MCF 10A (cell line): ENCODE results near the gene FER1L5. TPM values are rescaled to one million over a fixed set of nuclear protein-coding genes. Genes with fewer than 3 reads are reported as not detected.

Experiments used
- BruUV-seq: library from RNA; stranded (reverse); fragments of 400-500 nt; replicated peaks from 2 replicates; lab custom pipeline; 2021; lab: Mats Ljungman, UMichigan
- CTCF ChIA-PET: fragments of 300-600 bp; sonication (Branson Sonifier 250); formaldehyde crosslinking; extraction: SDS; loops from one replicate; lab custom pipeline; 2021; ENCODE audit warnings: antibody characterized with exemption, inconsistent platforms; lab: Yijun Ruan, JAX
- POLR2A ChIA-PET: fragments of 300-600, 350-650 bp; sonication (Branson Sonifier 250); formaldehyde crosslinking; extraction: SDS; loops from one replicate; lab custom pipeline; 2020; ENCODE audit warnings: antibody characterized with exemption, inconsistent platforms; lab: Yijun Ruan, JAX
- DNase-seq: peaks from one replicate; pipeline ENCODE4 v3.0.0-alpha.2; 2018; ENCODE audit not compliant: unreplicated experiment
- H3K27ac Mint-ChIP-seq: one replicate; pipeline ENCODE4 v1.8.0; 2022; ENCODE audit warnings: mild to moderate bottlenecking, low read depth, mixed read lengths; ENCODE audit not compliant: unreplicated experiment
- H3K27me3 Mint-ChIP-seq: one replicate; pipeline ENCODE4 v1.8.0; 2022; ENCODE audit warnings: mixed read lengths; ENCODE audit not compliant: insufficient read depth, unreplicated experiment
- H3K36me3 Mint-ChIP-seq: one replicate; pipeline ENCODE4 v1.8.0; 2022; ENCODE audit warnings: mild to moderate bottlenecking, moderate library complexity, mixed read lengths; ENCODE audit not compliant: insufficient read depth, unreplicated experiment
- H3K4me1 Mint-ChIP-seq: one replicate; pipeline ENCODE4 v1.8.0; 2022; ENCODE audit warnings: mixed read lengths; ENCODE audit not compliant: insufficient read depth, unreplicated experiment
- H3K4me3 Mint-ChIP-seq: one replicate; pipeline ENCODE4 v1.8.0; 2022; ENCODE audit warnings: mild to moderate bottlenecking, moderate library complexity, mixed read lengths; ENCODE audit not compliant: unreplicated experiment
- H3K9me3 Mint-ChIP-seq: one replicate; pipeline ENCODE4 v1.8.0; 2022; ENCODE audit warnings: mixed read lengths; ENCODE audit not compliant: unreplicated experiment
- intact Hi-C: fragments of 100-400 bp; cut with micrococcal nuclease; formaldehyde crosslinking; loops from 2 replicates; pipeline ENCODE4 v1.14.1; 2022
- total RNA-seq: library from RNA; stranded (reverse); gene quantifications from 2 replicates; pipeline ENCODE4 v1.2.3, GENCODE V29; 2022
- TF ChIP-seq, protein P1 (sequence below): fragments of 200-600 bp; IDR thresholded peaks from one replicate; pipeline ENCODE4 v1.8.0; 2022; ENCODE audit warnings: antibody characterized with exemption, mild to moderate bottlenecking; ENCODE audit not compliant: unreplicated experiment

FER1L5 gene
- total RNA-seq, 1 experiment from 2014 or later, result not detected

DNA sequence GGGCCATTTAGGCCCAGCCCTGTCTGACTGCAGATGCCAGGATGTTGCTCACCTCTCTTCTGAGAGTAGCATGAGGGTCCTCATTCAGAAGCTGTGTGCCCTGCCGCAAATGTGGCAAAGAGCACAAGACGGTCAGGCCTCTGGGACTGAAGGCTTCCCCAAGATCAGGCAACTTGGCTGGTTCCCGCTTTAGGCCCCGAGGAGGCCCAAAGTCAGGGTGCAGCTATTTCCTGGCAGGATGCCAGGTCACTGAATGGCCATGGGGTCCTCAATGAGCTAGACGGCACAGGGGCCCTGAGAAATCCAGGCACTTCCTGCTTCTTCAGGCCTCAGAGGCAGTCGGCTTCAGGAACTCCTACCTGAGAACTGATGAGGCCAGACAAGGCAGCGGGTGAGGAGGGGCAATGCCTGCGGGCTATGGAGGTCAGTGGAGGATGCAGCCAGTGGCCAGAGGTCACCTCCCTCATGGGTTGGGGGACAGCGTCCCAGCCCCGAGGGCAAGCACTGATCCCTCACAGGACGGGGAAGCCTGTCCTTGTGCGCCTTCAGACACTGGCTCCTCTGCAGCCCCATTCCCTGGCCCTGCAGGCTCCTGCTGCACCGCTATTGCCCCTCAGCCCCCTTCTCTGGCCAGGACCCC, 52.4 kb downstream of the FER1L5 start:
- H3K27ac Mint-ChIP-seq, result no peak overlapping the region
- POLR2A ChIA-PET, result no interaction called here
- H3K4me1 Mint-ChIP-seq, result peaks cover 5% of the 10 kb centered on the region
- H3K27me3 Mint-ChIP-seq, result no peaks in the 10 kb centered on the region
- CTCF ChIA-PET, result interaction anchor here (0.5 kb wide), 2 partner anchors 67 to 266 kb away, joined by 3 to 4 read pairs; no protein-coding TSS in a partner anchor
- TF ChIP-seq, protein P1, sequence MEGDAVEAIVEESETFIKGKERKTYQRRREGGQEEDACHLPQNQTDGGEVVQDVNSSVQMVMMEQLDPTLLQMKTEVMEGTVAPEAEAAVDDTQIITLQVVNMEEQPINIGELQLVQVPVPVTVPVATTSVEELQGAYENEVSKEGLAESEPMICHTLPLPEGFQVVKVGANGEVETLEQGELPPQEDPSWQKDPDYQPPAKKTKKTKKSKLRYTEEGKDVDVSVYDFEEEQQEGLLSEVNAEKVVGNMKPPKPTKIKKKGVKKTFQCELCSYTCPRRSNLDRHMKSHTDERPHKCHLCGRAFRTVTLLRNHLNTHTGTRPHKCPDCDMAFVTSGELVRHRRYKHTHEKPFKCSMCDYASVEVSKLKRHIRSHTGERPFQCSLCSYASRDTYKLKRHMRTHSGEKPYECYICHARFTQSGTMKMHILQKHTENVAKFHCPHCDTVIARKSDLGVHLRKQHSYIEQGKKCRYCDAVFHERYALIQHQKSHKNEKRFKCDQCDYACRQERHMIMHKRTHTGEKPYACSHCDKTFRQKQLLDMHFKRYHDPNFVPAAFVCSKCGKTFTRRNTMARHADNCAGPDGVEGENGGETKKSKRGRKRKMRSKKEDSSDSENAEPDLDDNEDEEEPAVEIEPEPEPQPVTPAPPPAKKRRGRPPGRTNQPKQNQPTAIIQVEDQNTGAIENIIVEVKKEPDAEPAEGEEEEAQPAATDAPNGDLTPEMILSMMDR, result no peak
- DNase-seq, result no peak
- H3K36me3 Mint-ChIP-seq, result no peaks in the 10 kb centered on the region
- no TSS peak for BruUV-seq
- H3K4me3 Mint-ChIP-seq, result no peak overlapping the region
- no peaks in the 10 kb centered on the region for H3K9me3 Mint-ChIP-seq
- intact Hi-C loops, result no loop called here

DNA sequence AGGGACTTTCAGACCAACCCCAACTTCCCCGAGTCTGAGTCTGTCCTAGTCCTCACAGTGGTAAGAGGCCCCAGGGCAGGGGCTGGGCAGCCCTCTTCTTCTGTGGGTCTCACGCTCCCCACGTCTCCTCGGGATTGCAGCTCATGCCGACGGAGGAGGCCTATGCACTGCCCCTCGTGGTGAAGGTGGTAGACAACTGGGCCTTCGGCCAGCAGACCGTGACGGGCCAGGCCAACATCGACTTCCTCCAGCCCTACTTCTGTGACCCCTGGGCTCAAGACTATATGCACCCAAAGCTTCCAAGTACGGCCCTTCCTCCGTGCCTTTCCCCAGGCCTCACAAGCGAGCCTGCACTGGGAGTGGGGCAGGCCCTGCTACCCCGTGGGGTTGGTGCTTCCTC, 53.0 kb downstream of the FER1L5 start:
- no peak for DNase-seq
- Mint-ChIP-seq H3K36me3 (no peaks in the 10 kb centered on the region), H3K4me1 (peaks cover 5% of the 10 kb centered on the region), H3K9me3 (no peaks in the 10 kb centered on the region), H3K4me3 (no peak overlapping the region), H3K27me3 (no peaks in the 10 kb centered on the region), H3K27ac (no peak overlapping the region)
- ChIA-PET CTCF (no interaction called here), POLR2A (no interaction called here)
- TF ChIP-seq, protein P1, result no peak
- intact Hi-C loops, result no loop called here
- no TSS peak for BruUV-seq

DNA sequence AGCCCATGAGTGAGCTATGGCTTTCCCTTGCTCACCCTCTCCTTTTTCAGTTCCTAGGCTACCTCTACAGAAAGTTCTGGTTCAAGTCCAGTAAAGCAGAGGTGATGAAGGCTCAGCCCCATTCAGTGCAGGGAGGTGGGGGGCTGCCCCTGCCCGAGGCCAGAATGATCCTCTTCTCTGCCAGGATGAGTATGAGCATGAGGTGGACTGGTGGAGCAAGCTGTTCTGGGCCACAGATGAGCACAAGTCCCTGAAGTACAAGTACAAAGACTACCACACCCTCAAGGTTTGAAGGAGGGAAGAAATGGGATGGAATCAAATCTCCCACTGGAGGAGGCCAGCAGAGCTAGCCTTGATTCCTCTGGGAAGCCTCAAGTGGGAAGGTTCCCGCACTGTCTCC, 54.9 kb downstream of the FER1L5 start:
- BruUV-seq, result no TSS peak
- intact Hi-C loops, result no loop called here
- no peaks in the 10 kb centered on the region for H3K9me3 Mint-ChIP-seq
- H3K4me1 Mint-ChIP-seq, result peaks cover 5% of the 10 kb centered on the region
- no peak overlapping the region for H3K27ac Mint-ChIP-seq
- no peaks in the 10 kb centered on the region for H3K27me3 Mint-ChIP-seq
- POLR2A ChIA-PET, result interaction anchor here (0.9 to 1.8 kb wide), 4 partner anchors 33 to 60 kb away, joined by 4 to 12 read pairs (median 5); partner anchors contain the start of gene LMAN2L
- no peaks in the 10 kb centered on the region for H3K36me3 Mint-ChIP-seq
- TF ChIP-seq, protein P1, result no peak
- CTCF ChIA-PET, result interaction anchor here (0.5 to 1.2 kb wide), 5 partner anchors 9 to 166 kb away, joined by 3 read pairs; no protein-coding TSS in a partner anchor
- no peak overlapping the region for H3K4me3 Mint-ChIP-seq
- DNase-seq, result no peak

DNA sequence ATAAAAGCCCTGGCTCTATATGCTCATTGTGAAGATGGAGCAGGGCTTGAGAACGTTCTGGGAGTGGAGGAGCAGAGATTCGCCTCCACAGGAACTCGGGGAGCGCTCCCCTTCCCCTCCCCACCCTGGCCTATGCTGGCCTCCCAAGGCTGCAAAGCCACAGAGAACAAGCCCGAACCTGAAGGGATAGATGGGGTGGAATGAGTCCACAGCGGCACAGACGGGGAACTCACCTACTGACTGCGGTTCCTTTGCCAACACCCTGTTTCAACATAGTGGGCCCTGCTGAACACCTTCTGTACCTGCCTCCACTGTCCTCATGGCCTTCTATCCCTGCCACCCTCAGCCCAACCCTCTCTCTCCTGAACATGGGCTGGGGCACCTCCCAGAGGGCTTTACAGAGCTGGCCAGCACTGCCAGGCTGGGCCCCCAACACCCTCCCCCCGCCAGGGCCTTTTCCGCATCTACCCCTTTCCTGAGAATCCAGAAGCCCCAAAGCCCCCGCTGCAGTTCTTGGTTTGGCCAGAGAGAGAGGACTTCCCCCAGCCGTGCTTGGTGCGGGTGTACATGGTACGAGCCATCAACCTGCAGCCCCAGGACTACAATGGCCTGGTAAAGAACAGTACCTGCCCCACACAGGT, 55.8 kb downstream of the FER1L5 start:
- no TSS peak for BruUV-seq
- CTCF ChIA-PET, result interaction anchor here (0.6 kb wide), 1 partner anchor 100 kb away, joined by 3 read pairs; no protein-coding TSS in a partner anchor
- peak; percentile 73 for DNase-seq

More for the DNA sequence above, 55.8 kb downstream of the FER1L5 start:
- TF ChIP-seq, protein P1, result no peak
- Mint-ChIP-seq H3K27me3 (no peaks in the 10 kb centered on the region), H3K27ac (no peak overlapping the region), H3K4me1 (peaks cover 5% of the 10 kb centered on the region), H3K36me3 (no peaks in the 10 kb centered on the region), H3K4me3 (no peak overlapping the region), H3K9me3 (no peaks in the 10 kb centered on the region)
- POLR2A ChIA-PET, result interaction anchor here (0.6 to 1.8 kb wide), 6 partner anchors 34 to 67 kb away, joined by 3 to 12 read pairs (median 4); no protein-coding TSS in a partner anchor
- intact Hi-C loops, result no loop called here
